Stomach (tissue), 4 donors: Measurements from ENCODE around the gene ZNF652.

ENCODE experiments used
- POLR2A ChIP-seq, 4 donors: fragments of 450-650 bp; IDR thresholded peaks; one replicate each; pipeline ENCODE4 v1.6.1; 2016; ENCODE audit warnings: antibody characterized with exemption in 4 of 4, control low read depth in 2 of 4, mild to moderate bottlenecking in 1 of 4, moderate library complexity in 1 of 4
- POLR2AphosphoS5 ChIP-seq, 3 donors: sonication (generic); formaldehyde crosslinking; IDR thresholded peaks; one replicate each; pipeline ENCODE4 v1.6.1; 2016; ENCODE audit warnings: antibody characterized with exemption in 3 of 3
- TF ChIP-seq, protein P1 (sequence below), 7 experiments: fragments of 450-650 bp in 4 of 7; fragments of 200-600 bp in 3 of 7; sonication (generic) in 3 of 7; IDR thresholded peaks; one replicate each; pipeline ENCODE4 v1.5.1; 2016 to 2019; ENCODE audit warnings: antibody characterized with exemption in 7 of 7, control low read depth in 2 of 7, mild to moderate bottlenecking in 1 of 7

DNA sequence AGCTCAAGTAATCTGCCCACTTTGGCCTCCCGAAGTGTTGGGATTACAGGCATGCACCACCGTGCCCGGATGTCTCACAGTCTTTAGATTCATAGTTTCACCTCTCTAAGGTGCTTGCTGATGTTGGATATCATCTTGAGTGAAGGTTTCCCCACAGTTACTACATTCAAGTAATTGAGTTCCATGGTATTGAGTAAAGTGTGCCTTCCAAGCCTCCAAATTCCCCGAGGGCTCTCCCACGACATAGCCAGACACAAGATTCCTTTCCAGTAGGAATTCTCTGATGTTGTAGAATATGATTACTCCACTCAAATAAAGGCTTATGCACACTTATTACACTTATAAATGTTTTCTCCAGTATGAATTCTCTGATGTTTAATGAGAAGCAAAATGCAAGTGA lies 16.3 kb upstream of the ZNF652 start:
- TF ChIP-seq, protein P1, sequence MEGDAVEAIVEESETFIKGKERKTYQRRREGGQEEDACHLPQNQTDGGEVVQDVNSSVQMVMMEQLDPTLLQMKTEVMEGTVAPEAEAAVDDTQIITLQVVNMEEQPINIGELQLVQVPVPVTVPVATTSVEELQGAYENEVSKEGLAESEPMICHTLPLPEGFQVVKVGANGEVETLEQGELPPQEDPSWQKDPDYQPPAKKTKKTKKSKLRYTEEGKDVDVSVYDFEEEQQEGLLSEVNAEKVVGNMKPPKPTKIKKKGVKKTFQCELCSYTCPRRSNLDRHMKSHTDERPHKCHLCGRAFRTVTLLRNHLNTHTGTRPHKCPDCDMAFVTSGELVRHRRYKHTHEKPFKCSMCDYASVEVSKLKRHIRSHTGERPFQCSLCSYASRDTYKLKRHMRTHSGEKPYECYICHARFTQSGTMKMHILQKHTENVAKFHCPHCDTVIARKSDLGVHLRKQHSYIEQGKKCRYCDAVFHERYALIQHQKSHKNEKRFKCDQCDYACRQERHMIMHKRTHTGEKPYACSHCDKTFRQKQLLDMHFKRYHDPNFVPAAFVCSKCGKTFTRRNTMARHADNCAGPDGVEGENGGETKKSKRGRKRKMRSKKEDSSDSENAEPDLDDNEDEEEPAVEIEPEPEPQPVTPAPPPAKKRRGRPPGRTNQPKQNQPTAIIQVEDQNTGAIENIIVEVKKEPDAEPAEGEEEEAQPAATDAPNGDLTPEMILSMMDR (IDR thresholded peaks at IDR 0.05) = no peak
- no peak for TF ChIP-seq POLR2A (IDR thresholded peaks at IDR 0.05)
- no peak for TF ChIP-seq POLR2AphosphoS5 (IDR thresholded peaks at IDR 0.05)
